HepG2 (cell line): ENCODE data around the gene GNB1. TPM values are rescaled to one million over a fixed set of nuclear protein-coding genes. Genes with fewer than 3 reads are reported as not detected.
A peak's percentile ranks its signal among the peaks of the same experiment; 100 is the strongest.

ENCODE experiments used
- ETV5 ChIP-seq: IDR thresholded peaks from 2 replicates; pipeline ENCODE4 v1.6.1; 2018; ENCODE audit warnings: missing biosample characterization, missing genetic modification reagents, inconsistent platforms, borderline replicate concordance
- HDAC1 ChIP-seq: sonication (generic); formaldehyde crosslinking; IDR thresholded peaks from 2 replicates; pipeline ENCODE4 v1.5.1; 2020; ENCODE audit warnings: mild to moderate bottlenecking, missing genetic modification reagents
- HMG20A ChIP-seq: IDR thresholded peaks from 2 replicates; pipeline ENCODE4 v1.6.1; 2016; ENCODE audit warnings: borderline replicate concordance
- HOXA7 ChIP-seq: sonication (generic); formaldehyde crosslinking; IDR thresholded peaks from 2 replicates; pipeline ENCODE4 v1.8.1; 2022; ENCODE audit warnings: mild to moderate bottlenecking, missing genetic modification reagents, moderate library complexity
- KDM2A ChIP-seq: sonication (generic); formaldehyde crosslinking; IDR thresholded peaks from 2 replicates; pipeline ENCODE4 v1.4.0; 2020; ENCODE audit warnings: low read depth, missing genetic modification reagents, borderline replicate concordance
- KDM5B ChIP-seq: sonication (generic); formaldehyde crosslinking; IDR thresholded peaks from 2 replicates; pipeline ENCODE4 v1.4.0; 2020; ENCODE audit warnings: missing genetic modification reagents, mild to moderate bottlenecking, borderline replicate concordance
- KLF13 ChIP-seq: sonication (generic); formaldehyde crosslinking; IDR thresholded peaks from 2 replicates; pipeline ENCODE4 v1.4.0; 2020; ENCODE audit warnings: mild to moderate bottlenecking, missing genetic modification reagents
- RBFOX2 ChIP-seq: fragments of 200-400 bp; formaldehyde crosslinking; IDR thresholded peaks from 2 replicates; pipeline ENCODE4 v1.6.1; 2017; ENCODE audit warnings: low read depth, mild to moderate bottlenecking, low read length
- SP2 ChIP-seq: sonication (generic); formaldehyde crosslinking; IDR thresholded peaks from 2 replicates; pipeline ENCODE4 v1.5.1; 2020; ENCODE audit warnings: mild to moderate bottlenecking, missing genetic modification reagents
- TBX2 ChIP-seq: sonication (generic); formaldehyde crosslinking; IDR thresholded peaks from 2 replicates; pipeline ENCODE4 v1.5.0; 2020; ENCODE audit warnings: missing genetic modification reagents, mild to moderate bottlenecking, borderline replicate concordance
- ZNF251 ChIP-seq: sonication (generic); formaldehyde crosslinking; IDR thresholded peaks from 2 replicates; pipeline ENCODE4 v1.9.0; 2021; ENCODE audit warnings: mild to moderate bottlenecking, missing genetic modification reagents
- ZNF264 ChIP-seq: sonication (generic); formaldehyde crosslinking; IDR thresholded peaks from 2 replicates; pipeline ENCODE4 v1.4.0; 2020; ENCODE audit warnings: missing genetic modification reagents
- ZNF431 ChIP-seq: sonication (generic); formaldehyde crosslinking; IDR thresholded peaks from 2 replicates; pipeline ENCODE4 v1.9.0; 2022; ENCODE audit warnings: missing genetic modification reagents, low read depth, mild to moderate bottlenecking, borderline replicate concordance
- ZNF556 ChIP-seq: sonication (generic); formaldehyde crosslinking; IDR thresholded peaks from 2 replicates; pipeline ENCODE4 v1.4.0; 2020; ENCODE audit warnings: mild to moderate bottlenecking, missing genetic modification reagents, borderline replicate concordance
- ZNF670 ChIP-seq: sonication (generic); formaldehyde crosslinking; IDR thresholded peaks from 2 replicates; pipeline ENCODE4 v1.8.0; 2022; ENCODE audit warnings: mild to moderate bottlenecking, missing genetic modification reagents, borderline replicate concordance
- ZNF7 ChIP-seq: IDR thresholded peaks from 2 replicates; pipeline ENCODE4 v1.6.1; 2016; ENCODE audit warnings: missing biosample characterization, missing genetic modification reagents
- ZNF772 ChIP-seq: sonication (generic); formaldehyde crosslinking; IDR thresholded peaks from 2 replicates; pipeline ENCODE4 v1.5.0; 2020; ENCODE audit warnings: mild to moderate bottlenecking, missing genetic modification reagents
- ZNF883 ChIP-seq: sonication (generic); formaldehyde crosslinking; IDR thresholded peaks from 2 replicates; pipeline ENCODE4 v1.5.1; 2020; ENCODE audit warnings: mild to moderate bottlenecking, missing genetic modification reagents; ENCODE audit errors: not compliant biosample characterization
- polyA plus RNA-seq, 8 experiments: library from polyadenylated mRNA; depleted of rRNA in 3 of 8; stranded (reverse) in 7 of 8; unstranded in 1 of 8; fragments of >200 nt; fragmentation: Illumina TruSeq in 4 of 8; extraction: Trizol in 4 of 8; gene quantifications; 2 replicates each; pipeline versions ENCODE4 v1.2.1 to v1.2.3, GENCODE V29; 2011 to 2016; ENCODE audit warnings: low read depth in 4 of 8, missing spikeins in 1 of 8, mixed read lengths in 1 of 8; ENCODE audit not compliant: insufficient read depth in 1 of 8
- total RNA-seq, 5 experiments: library from RNA; depleted of rRNA; stranded (reverse); fragments of >200 nt; fragmentation: Illumina TruSeq; extraction: Trizol; gene quantifications; 2 replicates each; pipeline ENCODE4 v1.2.3, GENCODE V29; 2016; ENCODE audit warnings: low read depth in 1 of 5
- TF ChIP-seq, protein P1 (sequence below): sonication (generic); formaldehyde crosslinking; IDR thresholded peaks from 2 replicates; pipeline ENCODE4 v1.4.0; 2020; ENCODE audit warnings: missing genetic modification reagents
- TF ChIP-seq, protein P2 (sequence below): sonication (generic); formaldehyde crosslinking; IDR thresholded peaks from 2 replicates; pipeline ENCODE4 v1.4.0; 2020; ENCODE audit warnings: missing genetic modification reagents
- TF ChIP-seq, protein P3 (sequence below): sonication (generic); formaldehyde crosslinking; conservative IDR thresholded peaks from 2 replicates; pipeline ENCODE4 v1.4.0; 2020; ENCODE audit warnings: missing genetic modification reagents
- TF ChIP-seq, protein P4 (sequence below): sonication (generic); formaldehyde crosslinking; IDR thresholded peaks from 2 replicates; pipeline ENCODE4 v1.5.0; 2020; ENCODE audit warnings: missing genetic modification reagents, mild to moderate bottlenecking, borderline replicate concordance

Gene GNB1
- total and polyA plus RNA-seq, 2 of the 13 experiments (the other 11 are each of a cell fraction or from before 2014, with no cell fraction given): 66.2 to 327 TPM

DNA sequence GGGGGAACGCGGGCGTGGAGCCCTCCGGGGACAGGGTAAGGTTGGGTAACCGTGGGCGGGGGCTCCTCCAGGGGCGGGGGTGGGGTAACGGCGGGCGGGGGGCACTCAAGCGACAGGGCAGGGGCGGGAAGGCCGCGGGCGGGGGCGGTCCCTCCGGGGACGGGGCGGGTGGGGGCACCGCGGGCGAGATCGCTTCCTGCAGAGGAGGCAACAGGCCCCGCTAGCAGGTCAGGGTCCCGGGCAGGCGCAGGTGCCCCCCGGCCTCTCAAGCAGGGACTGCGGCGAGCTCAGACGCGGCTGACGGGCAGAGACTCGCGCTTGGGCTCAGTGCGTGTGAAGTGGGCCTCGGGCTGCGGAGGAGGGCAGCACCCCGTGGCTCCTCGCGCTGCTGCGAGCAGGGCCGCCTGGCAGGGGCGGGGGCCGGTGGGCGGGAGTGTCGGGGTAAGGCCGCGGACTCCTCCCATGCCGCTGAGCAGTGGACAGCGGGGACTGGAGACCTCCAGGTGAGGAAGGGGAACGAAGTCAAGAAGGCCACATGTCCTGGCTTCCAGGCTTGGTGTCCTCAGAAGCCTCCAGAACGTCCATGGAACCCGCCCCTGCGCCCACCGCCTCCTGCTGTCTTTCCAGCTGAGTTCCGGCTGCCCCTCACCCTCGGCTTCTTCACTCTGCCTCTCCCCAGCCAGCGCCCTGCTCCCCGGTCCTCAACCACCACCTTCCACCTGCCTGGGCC, 627 bp upstream of the GNB1 start (continued):
- peak; percentile 30; the same call in 1 of the 2 replicates for TF ChIP-seq SP2 (CRISPR knock-in tag)
- TF ChIP-seq ETV5 (CRISPR knock-in tag): 0 out of 2 replicates have a peak, but pooled peaks have one; percentile 26
- peak; percentile 44 for TF ChIP-seq KDM2A
- TF ChIP-seq KDM5B (CRISPR knock-in tag): peak; percentile 61; the same call in 1 of the 2 replicates
- TF ChIP-seq ZNF670: 0 out of 2 replicates have a peak, but pooled peaks have one; percentile 52
- no peak for TF ChIP-seq ZNF7
- TF ChIP-seq HDAC1 (CRISPR knock-in tag): peak; percentile 86
- TF ChIP-seq, protein P1, sequence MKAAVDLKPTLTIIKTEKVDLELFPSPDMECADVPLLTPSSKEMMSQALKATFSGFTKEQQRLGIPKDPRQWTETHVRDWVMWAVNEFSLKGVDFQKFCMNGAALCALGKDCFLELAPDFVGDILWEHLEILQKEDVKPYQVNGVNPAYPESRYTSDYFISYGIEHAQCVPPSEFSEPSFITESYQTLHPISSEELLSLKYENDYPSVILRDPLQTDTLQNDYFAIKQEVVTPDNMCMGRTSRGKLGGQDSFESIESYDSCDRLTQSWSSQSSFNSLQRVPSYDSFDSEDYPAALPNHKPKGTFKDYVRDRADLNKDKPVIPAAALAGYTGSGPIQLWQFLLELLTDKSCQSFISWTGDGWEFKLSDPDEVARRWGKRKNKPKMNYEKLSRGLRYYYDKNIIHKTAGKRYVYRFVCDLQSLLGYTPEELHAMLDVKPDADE (CRISPR knock-in tag): no peak
- TF ChIP-seq ZNF264 (CRISPR knock-in tag): 0 out of 2 replicates have a peak, but pooled peaks have one; percentile 31
- TF ChIP-seq ZNF431 (CRISPR knock-in tag): no peak
- TF ChIP-seq, protein P2, sequence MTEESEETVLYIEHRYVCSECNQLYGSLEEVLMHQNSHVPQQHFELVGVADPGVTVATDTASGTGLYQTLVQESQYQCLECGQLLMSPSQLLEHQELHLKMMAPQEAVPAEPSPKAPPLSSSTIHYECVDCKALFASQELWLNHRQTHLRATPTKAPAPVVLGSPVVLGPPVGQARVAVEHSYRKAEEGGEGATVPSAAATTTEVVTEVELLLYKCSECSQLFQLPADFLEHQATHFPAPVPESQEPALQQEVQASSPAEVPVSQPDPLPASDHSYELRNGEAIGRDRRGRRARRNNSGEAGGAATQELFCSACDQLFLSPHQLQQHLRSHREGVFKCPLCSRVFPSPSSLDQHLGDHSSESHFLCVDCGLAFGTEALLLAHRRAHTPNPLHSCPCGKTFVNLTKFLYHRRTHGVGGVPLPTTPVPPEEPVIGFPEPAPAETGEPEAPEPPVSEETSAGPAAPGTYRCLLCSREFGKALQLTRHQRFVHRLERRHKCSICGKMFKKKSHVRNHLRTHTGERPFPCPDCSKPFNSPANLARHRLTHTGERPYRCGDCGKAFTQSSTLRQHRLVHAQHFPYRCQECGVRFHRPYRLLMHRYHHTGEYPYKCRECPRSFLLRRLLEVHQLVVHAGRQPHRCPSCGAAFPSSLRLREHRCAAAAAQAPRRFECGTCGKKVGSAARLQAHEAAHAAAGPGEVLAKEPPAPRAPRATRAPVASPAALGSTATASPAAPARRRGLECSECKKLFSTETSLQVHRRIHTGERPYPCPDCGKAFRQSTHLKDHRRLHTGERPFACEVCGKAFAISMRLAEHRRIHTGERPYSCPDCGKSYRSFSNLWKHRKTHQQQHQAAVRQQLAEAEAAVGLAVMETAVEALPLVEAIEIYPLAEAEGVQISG (CRISPR knock-in tag): 0 out of 2 replicates have a peak, but pooled peaks have one; percentile 6
- TF ChIP-seq TBX2 (CRISPR knock-in tag): no peak
- peak; percentile 2; the same call in 1 of the 2 replicates for TF ChIP-seq ZNF772 (CRISPR knock-in tag)
- TF ChIP-seq ZNF251 (CRISPR knock-in tag): no peak
- TF ChIP-seq, protein P3, sequence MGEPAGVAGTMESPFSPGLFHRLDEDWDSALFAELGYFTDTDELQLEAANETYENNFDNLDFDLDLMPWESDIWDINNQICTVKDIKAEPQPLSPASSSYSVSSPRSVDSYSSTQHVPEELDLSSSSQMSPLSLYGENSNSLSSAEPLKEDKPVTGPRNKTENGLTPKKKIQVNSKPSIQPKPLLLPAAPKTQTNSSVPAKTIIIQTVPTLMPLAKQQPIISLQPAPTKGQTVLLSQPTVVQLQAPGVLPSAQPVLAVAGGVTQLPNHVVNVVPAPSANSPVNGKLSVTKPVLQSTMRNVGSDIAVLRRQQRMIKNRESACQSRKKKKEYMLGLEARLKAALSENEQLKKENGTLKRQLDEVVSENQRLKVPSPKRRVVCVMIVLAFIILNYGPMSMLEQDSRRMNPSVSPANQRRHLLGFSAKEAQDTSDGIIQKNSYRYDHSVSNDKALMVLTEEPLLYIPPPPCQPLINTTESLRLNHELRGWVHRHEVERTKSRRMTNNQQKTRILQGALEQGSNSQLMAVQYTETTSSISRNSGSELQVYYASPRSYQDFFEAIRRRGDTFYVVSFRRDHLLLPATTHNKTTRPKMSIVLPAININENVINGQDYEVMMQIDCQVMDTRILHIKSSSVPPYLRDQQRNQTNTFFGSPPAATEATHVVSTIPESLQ (CRISPR knock-in tag): no peak
- TF ChIP-seq KLF13 (CRISPR knock-in tag): peak; percentile 89
- TF ChIP-seq ZNF883: peak; percentile 61
- no peak for TF ChIP-seq HOXA7 (CRISPR knock-in tag)
- TF ChIP-seq RBFOX2: peak; percentile 72
- TF ChIP-seq ZNF556: no peak
- TF ChIP-seq, protein P4, sequence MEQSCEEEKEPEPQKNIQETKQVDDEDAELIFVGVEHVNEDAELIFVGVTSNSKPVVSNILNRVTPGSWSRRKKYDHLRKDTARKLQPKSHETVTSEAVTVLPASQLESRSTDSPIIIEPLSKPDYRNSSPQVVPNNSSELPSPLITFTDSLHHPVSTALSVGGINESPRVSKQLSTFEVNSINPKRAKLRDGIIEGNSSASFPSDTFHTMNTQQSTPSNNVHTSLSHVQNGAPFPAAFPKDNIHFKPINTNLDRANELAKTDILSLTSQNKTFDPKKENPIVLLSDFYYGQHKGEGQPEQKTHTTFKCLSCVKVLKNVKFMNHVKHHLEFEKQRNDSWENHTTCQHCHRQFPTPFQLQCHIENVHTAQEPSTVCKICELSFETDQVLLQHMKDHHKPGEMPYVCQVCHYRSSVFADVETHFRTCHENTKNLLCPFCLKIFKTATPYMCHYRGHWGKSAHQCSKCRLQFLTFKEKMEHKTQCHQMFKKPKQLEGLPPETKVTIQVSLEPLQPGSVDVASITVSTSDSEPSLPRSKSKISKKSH (CRISPR knock-in tag): peak; percentile 51
- no peak for TF ChIP-seq HMG20A (CRISPR knock-in tag)
